Neuronal stem cell (in vitro differentiated cells): ENCODE data around the gene ZNF132.

Experiments used
- DNase-seq: peaks from one replicate; pipeline ENCODE4 v3.0.0-alpha.2; 2013; ENCODE audit warnings: low spot score
- H2AFZ ChIP-seq: one replicate; pipeline ENCODE4 v1.6.1; 2013; ENCODE audit warnings: mild to moderate bottlenecking, low read length, inconsistent platforms
- H2AK5ac ChIP-seq: 2 replicates; pipeline ENCODE4 v1.6.1; 2013; ENCODE audit warnings: low read depth, mild to moderate bottlenecking, inconsistent platforms, low read length, moderate library complexity, mixed read lengths
- H2BK120ac ChIP-seq: 2 replicates; pipeline ENCODE4 v1.6.1; 2013; ENCODE audit warnings: low read depth, mild to moderate bottlenecking, inconsistent platforms, low read length, moderate library complexity, mixed read lengths
- H2BK12ac ChIP-seq: one replicate; pipeline ENCODE4 v1.6.1; 2013; ENCODE audit warnings: low read length, inconsistent platforms
- H2BK15ac ChIP-seq: 2 replicates; pipeline ENCODE4 v1.6.1; 2013; ENCODE audit warnings: mild to moderate bottlenecking, low read length, inconsistent platforms, mixed read lengths
- H2BK5ac ChIP-seq: one replicate; pipeline ENCODE4 v1.6.1; 2013; ENCODE audit warnings: inconsistent platforms, mild to moderate bottlenecking, low read length, moderate library complexity
- H3K14ac ChIP-seq: one replicate; pipeline ENCODE4 v1.6.1; 2013; ENCODE audit warnings: low read length, inconsistent platforms
- H3K18ac ChIP-seq: 2 replicates; pipeline ENCODE4 v1.6.1; 2013; ENCODE audit warnings: low read length, inconsistent platforms
- H3K23ac ChIP-seq: 2 replicates; pipeline ENCODE4 v1.6.1; 2013; ENCODE audit warnings: low read depth, mild to moderate bottlenecking, mixed read lengths, low read length, inconsistent platforms; ENCODE audit not compliant: poor library complexity
- H3K27ac ChIP-seq: replicated peaks from 3 replicates; pipeline ENCODE4 v1.5.1; 2013; ENCODE audit warnings: low read length, inconsistent platforms
- H3K27me3 ChIP-seq, 3 experiments: 2 replicates each; pipeline ENCODE4 v1.6.1; 2013; ENCODE audit warnings: low read length in 3 of 3, mild to moderate bottlenecking in 2 of 3, inconsistent platforms in 1 of 3, low read depth in 1 of 3, mixed read lengths in 1 of 3, moderate library complexity in 1 of 3; ENCODE audit not compliant: control insufficient read depth in 3 of 3, insufficient read depth in 3 of 3
- H3K36me3 ChIP-seq, 2 donors: replicated peaks in 1 of 2; 2 replicates each; pipeline ENCODE4 v1.6.1; 2013; ENCODE audit warnings: low read length in 2 of 2; ENCODE audit not compliant: control insufficient read depth in 2 of 2, insufficient read depth in 2 of 2
- H3K4ac ChIP-seq: 2 replicates; pipeline ENCODE4 v1.6.1; 2013; ENCODE audit warnings: inconsistent platforms, mild to moderate bottlenecking, low read length, moderate library complexity
- H3K4me1 ChIP-seq, 2 donors: 1 replicate in 1 of 2; 2 replicates in 1 of 2; pipeline ENCODE4 v1.6.1; 2013; ENCODE audit warnings: low read length in 2 of 2, low read depth in 1 of 2; ENCODE audit not compliant: control insufficient read depth in 2 of 2, insufficient read depth in 1 of 2
- H3K4me2 ChIP-seq: one replicate; pipeline ENCODE4 v1.6.1; 2013; ENCODE audit warnings: mild to moderate bottlenecking, low read length, inconsistent platforms; ENCODE audit not compliant: insufficient read depth, poor library complexity, severe bottlenecking
- H3K4me3 ChIP-seq, 2 donors: 2 replicates each; pipeline ENCODE4 v1.5.1; 2013; ENCODE audit warnings: low read length in 2 of 2, mild to moderate bottlenecking in 2 of 2, inconsistent platforms in 1 of 2, moderate library complexity in 1 of 2
- H3K79me1 ChIP-seq: one replicate; pipeline ENCODE4 v1.6.1; 2013; ENCODE audit warnings: low read depth, mild to moderate bottlenecking, inconsistent platforms, low read length, moderate library complexity
- H3K9ac ChIP-seq: one replicate; pipeline ENCODE4 v1.6.1; 2013; ENCODE audit warnings: mild to moderate bottlenecking, low read depth, low read length, inconsistent platforms; ENCODE audit not compliant: poor library complexity
- H3K9me3 ChIP-seq, 2 donors: replicated peaks in 1 of 2; 2 replicates each; pipeline versions ENCODE3 to v1.6.1; 2013; ENCODE audit warnings: low read length in 2 of 2, mild to moderate bottlenecking in 2 of 2, inconsistent platforms in 1 of 2, low read depth in 1 of 2, mixed read lengths in 1 of 2, moderate library complexity in 1 of 2; ENCODE audit not compliant: control insufficient read depth in 2 of 2, insufficient read depth in 1 of 2
- H4K8ac ChIP-seq: one replicate; pipeline ENCODE4 v1.6.1; 2013; ENCODE audit warnings: low read depth, mild to moderate bottlenecking, inconsistent platforms, low read length, moderate library complexity
- H4K91ac ChIP-seq: one replicate; pipeline ENCODE4 v1.6.1; 2013; ENCODE audit warnings: low read length, low read depth, mild to moderate bottlenecking, inconsistent platforms; ENCODE audit not compliant: poor library complexity
- WGBS, 2 donors: extraction: QIAGEN DNeasy Blood & Tissue Kit; methylation state at CpG; one replicate each; pipeline ENCODE4 v1.1.7; 2013; ENCODE audit warnings: missing lambda C conversion rate in 2 of 2, mixed read lengths in 1 of 2; ENCODE audit not compliant: insufficient read length in 2 of 2, insufficient replicate concordance in 1 of 2; ENCODE audit errors: extremely low coverage in 2 of 2; 5-methylcytosine and 5-hydroxymethylcytosine counted together

ZNF132 gene

DNA sequence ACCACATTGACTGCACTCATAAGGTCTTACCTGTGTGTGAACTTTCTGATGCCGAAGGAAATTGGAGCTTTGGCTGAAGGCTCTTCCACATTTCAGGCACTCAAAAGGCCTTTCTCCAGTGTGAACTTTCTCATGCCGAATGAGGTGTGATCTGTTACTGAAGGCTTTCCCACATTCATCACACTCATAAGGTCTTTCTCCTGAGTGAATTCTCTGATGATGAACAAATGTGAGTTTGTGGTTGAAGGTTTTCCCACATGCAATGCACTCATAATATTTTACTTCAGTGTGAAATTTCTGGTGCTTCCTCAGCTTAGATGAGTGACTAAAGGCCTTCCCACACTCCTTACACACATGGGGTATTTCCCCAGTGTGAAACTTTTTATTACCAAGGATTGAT, 5.7 kb downstream of the ZNF132 start:
- H2BK12ac ChIP-seq: no peak overlapping the region
- H3K4ac ChIP-seq: no peak overlapping the region
- H3K9ac ChIP-seq: no peak overlapping the region
- no peak overlapping the region for H3K14ac ChIP-seq
- H3K79me1 ChIP-seq: peaks cover 3% of the 10 kb centered on the region
- H2BK120ac ChIP-seq: no peak overlapping the region
- H3K18ac ChIP-seq: no peak overlapping the region
- H3K4me2 ChIP-seq: no peak overlapping the region
- H2BK5ac ChIP-seq: no peak overlapping the region
- no peak overlapping the region for H4K91ac ChIP-seq
- no peak overlapping the region for H2AK5ac ChIP-seq
- H3K27me3 ChIP-seq: no peaks in the 10 kb centered on the region
- H2AFZ ChIP-seq: no peak overlapping the region
- H3K23ac ChIP-seq: no peak overlapping the region
- peaks cover 62 to 91% of the 10 kb centered on the region in 2 donors for H3K9me3 ChIP-seq
- no peak overlapping the region for H3K4me3 ChIP-seq
- no CpG with 5 or more reads among the region's 2 CpGs for WGBS, 2 donors
- H4K8ac ChIP-seq: no peak overlapping the region
- H3K36me3 ChIP-seq: peaks cover 38 to 79% of the 10 kb centered on the region in 2 donors
- H3K4me1 ChIP-seq: peaks cover 0 to 3% of the 10 kb centered on the region in 2 donors
- DNase-seq: no peak
- no peak overlapping the region for H3K27ac ChIP-seq
- no peak overlapping the region for H2BK15ac ChIP-seq

DNA sequence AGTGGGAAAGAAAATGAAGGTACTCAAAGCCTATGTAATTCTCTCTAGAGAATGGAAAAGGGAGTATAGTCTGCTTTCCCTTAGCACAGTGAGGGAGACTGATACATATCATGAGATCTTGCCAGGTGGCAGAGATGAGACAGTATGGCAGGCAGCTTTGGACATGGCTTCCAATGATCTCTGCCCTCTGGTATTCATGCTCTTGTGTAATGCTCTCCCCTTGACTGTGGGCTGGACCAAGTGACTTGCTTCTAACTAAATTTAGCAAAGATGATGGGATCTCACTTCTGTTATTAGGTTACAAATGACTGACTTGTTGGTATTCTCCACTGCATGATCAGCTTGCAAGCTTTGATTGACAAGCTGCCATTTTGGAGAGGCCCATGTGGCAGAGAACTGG, 10.2 kb downstream of the ZNF132 start:
- Histone ChIP-seq H4K8ac (no peak overlapping the region), H3K36me3 (peaks cover 28 to 53% of the 10 kb centered on the region in 2 donors), H4K91ac (no peak overlapping the region), H3K23ac (no peak overlapping the region), H3K9me3 (peaks cover 63 to 73% of the 10 kb centered on the region in 2 donors), H3K27ac (no peak overlapping the region), H3K27me3 (no peaks in the 10 kb centered on the region), H2BK12ac (no peak overlapping the region), H2BK120ac (no peak overlapping the region), H3K4me1 (no peaks in the 10 kb centered on the region), H2AFZ (no peak overlapping the region), H2BK15ac (no peak overlapping the region), H3K18ac (no peak overlapping the region), H2BK5ac (no peak overlapping the region), H3K4me2 (no peak overlapping the region), H3K4ac (no peak overlapping the region), H3K79me1 (no peaks in the 10 kb centered on the region), H3K14ac (no peak overlapping the region), H2AK5ac (no peak overlapping the region), H3K4me3 (no peak overlapping the region), H3K9ac (no peak overlapping the region)
- DNase-seq: no peak

DNA sequence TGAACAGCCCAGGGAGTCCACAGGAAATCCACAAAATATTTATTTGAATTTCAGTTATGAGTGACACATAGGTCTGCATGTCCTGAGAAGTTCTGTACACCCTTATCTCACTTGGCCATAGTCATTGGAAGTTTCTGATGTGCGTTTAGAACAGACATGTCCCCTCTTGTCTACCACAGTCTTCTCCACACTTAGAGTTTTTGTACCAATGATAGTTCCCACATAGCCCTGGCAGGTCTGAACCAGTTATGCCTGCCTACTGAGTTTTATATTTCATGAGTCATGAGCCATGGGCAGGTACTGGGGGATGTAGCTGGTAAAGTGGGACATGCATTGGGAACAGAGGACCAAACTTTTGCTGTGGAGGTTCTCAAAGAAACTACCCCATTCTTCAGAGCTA, 11.3 kb downstream of the ZNF132 start:
- WGBS, 2 donors: no CpG with 5 or more reads among the region's 1 CpG

DNA sequence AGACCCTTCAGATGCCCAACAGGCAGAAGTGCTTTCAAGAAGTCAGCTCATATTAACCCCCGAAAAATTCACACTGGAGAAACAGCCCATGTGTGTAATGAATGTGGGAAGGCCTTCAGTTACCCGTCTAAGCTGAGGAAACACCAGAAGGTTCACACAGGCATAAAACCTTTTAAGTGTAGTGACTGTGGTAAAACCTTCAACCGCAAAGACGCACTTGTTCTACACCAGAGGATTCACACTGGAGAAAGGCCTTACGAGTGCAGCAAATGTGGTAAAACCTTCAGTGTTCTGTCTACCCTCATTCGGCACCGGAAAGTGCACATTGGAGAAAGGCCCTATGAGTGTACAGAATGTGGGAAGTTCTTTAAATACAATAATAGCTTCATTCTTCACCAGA, 22.9 kb downstream of the ZNF132 start:
- H3K4ac ChIP-seq: no peak overlapping the region
- no peak overlapping the region for H2BK5ac ChIP-seq
- peaks cover 18% of the 10 kb centered on the region in 2 donors for H3K9me3 ChIP-seq
- H3K79me1 ChIP-seq: no peaks in the 10 kb centered on the region
- H3K4me2 ChIP-seq: no peak overlapping the region
- H2AK5ac ChIP-seq: no peak overlapping the region
- no peaks in the 10 kb centered on the region for H3K4me1 ChIP-seq
- H3K23ac ChIP-seq: no peak overlapping the region
- no peak overlapping the region for H3K9ac ChIP-seq
- no CpG with 5 or more reads among the region's 7 CpGs for WGBS, 2 donors
- H3K14ac ChIP-seq: no peak overlapping the region
- no peak overlapping the region for H4K8ac ChIP-seq
- no peak for DNase-seq
- no peak overlapping the region for H4K91ac ChIP-seq
- no peak overlapping the region for H2AFZ ChIP-seq
- no peak overlapping the region for H3K18ac ChIP-seq
- H3K27ac ChIP-seq: no peak overlapping the region
- no peak overlapping the region for H2BK120ac ChIP-seq
- no peak overlapping the region for H2BK12ac ChIP-seq
- peaks cover 38 to 66% of the 10 kb centered on the region in 2 donors for H3K36me3 ChIP-seq
- H2BK15ac ChIP-seq: no peak overlapping the region
- no peaks in the 10 kb centered on the region for H3K27me3 ChIP-seq
- no peak overlapping the region for H3K4me3 ChIP-seq

More for the DNA sequence above, 11.3 kb downstream of the ZNF132 start:
- no peak overlapping the region for H2BK12ac ChIP-seq
- H2AK5ac ChIP-seq: no peak overlapping the region
- H2BK5ac ChIP-seq: no peak overlapping the region
- H3K23ac ChIP-seq: no peak overlapping the region
- H3K79me1 ChIP-seq: no peaks in the 10 kb centered on the region
- H3K18ac ChIP-seq: no peak overlapping the region
- no peaks in the 10 kb centered on the region for H3K27me3 ChIP-seq
- H3K4me1 ChIP-seq: no peaks in the 10 kb centered on the region
- no peak overlapping the region for H2AFZ ChIP-seq
- no peak overlapping the region for H3K4me2 ChIP-seq
- H3K27ac ChIP-seq: no peak overlapping the region
- no peak overlapping the region for H2BK120ac ChIP-seq
- no peak overlapping the region for H3K4me3 ChIP-seq
- no peak overlapping the region for H2BK15ac ChIP-seq
- H4K8ac ChIP-seq: no peak overlapping the region
- H3K14ac ChIP-seq: no peak overlapping the region
- no peak overlapping the region for H3K4ac ChIP-seq
- H3K36me3 ChIP-seq: peaks cover 17 to 43% of the 10 kb centered on the region in 2 donors
- DNase-seq: no peak
- H4K91ac ChIP-seq: no peak overlapping the region
- H3K9me3 ChIP-seq: peaks cover 52 to 62% of the 10 kb centered on the region in 2 donors
- no peak overlapping the region for H3K9ac ChIP-seq
